Ishikawa (cell line): ENCODE results near the gene ELMO1.

Source experiments
- CEBPB ChIP-seq: IDR thresholded peaks from 2 replicates; pipeline ENCODE4 v1.6.1; 2012
- CREB1 ChIP-seq: IDR thresholded peaks from 2 replicates; pipeline ENCODE4 v1.6.1; 2012; ENCODE audit warnings: low read depth
- EGR1 ChIP-seq: IDR thresholded peaks from 2 replicates; pipeline ENCODE4 v1.6.1; 2012
- EP300 ChIP-seq: IDR thresholded peaks from 2 replicates; pipeline ENCODE4 v1.6.1; 2012; ENCODE audit warnings: borderline replicate concordance
- FOXM1 ChIP-seq: IDR thresholded peaks from 2 replicates; pipeline ENCODE4 v1.6.1; 2012; ENCODE audit warnings: low read depth, borderline replicate concordance
- MAX ChIP-seq: IDR thresholded peaks from 2 replicates; pipeline ENCODE4 v1.6.1; 2012
- NFIC ChIP-seq: IDR thresholded peaks from 2 replicates; pipeline ENCODE4 v1.6.1; 2012
- RAD21 ChIP-seq: IDR thresholded peaks from 2 replicates; pipeline ENCODE4 v1.6.1; 2012; ENCODE audit warnings: low read depth
- REST ChIP-seq: IDR thresholded peaks from 2 replicates; pipeline ENCODE4 v1.6.1; 2012; ENCODE audit warnings: low read depth, mild to moderate bottlenecking
- TAF1 ChIP-seq: IDR thresholded peaks from 2 replicates; pipeline ENCODE4 v1.6.1; 2012; ENCODE audit warnings: low read depth, mild to moderate bottlenecking
- TCF12 ChIP-seq: IDR thresholded peaks from 2 replicates; pipeline ENCODE4 v1.6.1; 2012; ENCODE audit warnings: low read depth
- TEAD4 ChIP-seq: IDR thresholded peaks from 2 replicates; pipeline ENCODE4 v1.6.1; 2012
- USF1 ChIP-seq: IDR thresholded peaks from 2 replicates; pipeline ENCODE4 v1.6.1; 2012
- YY1 ChIP-seq: IDR thresholded peaks from 2 replicates; pipeline ENCODE4 v1.6.1; 2012; ENCODE audit warnings: low read depth
- ZBTB7A ChIP-seq: IDR thresholded peaks from 2 replicates; pipeline ENCODE4 v1.6.1; 2012; ENCODE audit warnings: low read depth

ELMO1 gene

GRCh38 chr7:36868727-36869411 is 579.8 kb downstream of the ELMO1 start:
- TF ChIP-seq RAD21: no peak
- no peak for TF ChIP-seq EGR1
- no peak for TF ChIP-seq NFIC
- TF ChIP-seq TEAD4: no peak
- TF ChIP-seq USF1: no peak
- no peak for TF ChIP-seq MAX
- TF ChIP-seq EP300: no peak
- no peak for TF ChIP-seq FOXM1

- no peak for TF ChIP-seq FOXM1
- TF ChIP-seq YY1: no peak
- no peak for TF ChIP-seq EP300
- TF ChIP-seq ZBTB7A: no peak
- TF ChIP-seq TAF1: no peak
- no peak for TF ChIP-seq TCF12
- no peak for TF ChIP-seq RAD21
- TF ChIP-seq MAX: no peak
- no peak for TF ChIP-seq USF1
- no peak for TF ChIP-seq CREB1
- no peak for TF ChIP-seq CEBPB
- no peak for TF ChIP-seq EGR1
- no peak for TF ChIP-seq REST
- no peak for TF ChIP-seq TEAD4
- no peak for TF ChIP-seq NFIC
Measured at GRCh38 chr7:36865019-36865418, 583.6 kb downstream of the ELMO1 start.

GRCh38 chr7:36863901-36864701 is 584.6 kb downstream of the ELMO1 start:
- no peak for TF ChIP-seq MAX
- no peak for TF ChIP-seq CEBPB
- no peak for TF ChIP-seq USF1
- TF ChIP-seq CREB1: no peak
- no peak for TF ChIP-seq FOXM1

- TF ChIP-seq REST (no peak), YY1 (no peak), CEBPB (no peak)
Measured at GRCh38 chr7:36862771-36863261, 585.8 kb downstream of the ELMO1 start.

- TF ChIP-seq TCF12 (no peak), EP300 (no peak), USF1 (no peak), MAX (no peak)
Measured at GRCh38 chr7:36861656-36862055, 587.0 kb downstream of the ELMO1 start.
